Measurements from ENCODE around the gene GEMIN5. TPM values are rescaled to one million over a fixed set of nuclear protein-coding genes. Genes with fewer than 3 reads are reported as not detected.

The GEMIN5 gene
- total RNA-seq, 1 donor from 2014 or later: 35.3 TPM

DNA sequence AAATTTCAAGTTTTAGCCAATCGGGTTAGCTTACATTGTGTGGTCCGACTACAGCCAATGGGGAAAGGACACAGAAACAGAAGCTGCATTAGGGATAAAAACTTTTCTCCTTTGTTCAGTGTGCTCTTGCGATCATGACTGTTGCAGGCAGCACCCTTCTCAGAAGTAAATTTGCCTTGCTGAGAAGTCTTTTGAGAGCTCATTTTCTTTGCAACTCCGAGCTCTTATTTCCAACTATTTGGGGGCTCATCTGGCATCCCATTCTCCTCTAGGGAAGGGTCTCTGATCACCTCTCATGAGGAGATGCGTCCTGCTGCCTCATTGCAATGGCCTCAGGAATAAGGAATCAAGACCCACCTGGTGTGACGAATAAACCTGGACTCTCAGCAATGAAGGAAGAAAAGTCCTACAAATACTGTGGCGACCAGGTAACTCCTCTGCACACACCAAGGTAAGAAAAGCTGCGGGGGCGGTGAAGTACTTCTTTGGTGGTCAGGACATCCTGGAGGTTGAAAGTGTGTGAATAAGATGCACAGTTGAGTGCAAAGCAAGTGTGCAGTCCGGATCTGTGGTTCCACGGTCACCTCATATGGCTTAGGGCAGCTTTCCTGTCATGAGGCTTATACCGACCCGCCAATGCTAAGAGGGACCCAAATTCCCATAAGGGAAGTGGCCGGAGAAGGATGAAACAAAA is 59.2 kb downstream of the GEMIN5 start:
- Mint-ChIP-seq H3K4me3 (no peak overlapping the region), H3K4me1 (no peaks in the 10 kb centered on the region), H3K27ac (ENCODE audit: unreplicated experiment) (no peak overlapping the region), H3K36me3 (ENCODE audit: low read depth) (peaks cover 64% of the 10 kb centered on the region), H3K9me3 (peaks cover 8% of the 10 kb centered on the region), H3K27me3 (ENCODE audit: low read depth) (no peaks in the 10 kb centered on the region)
- TF ChIP-seq, protein P1, sequence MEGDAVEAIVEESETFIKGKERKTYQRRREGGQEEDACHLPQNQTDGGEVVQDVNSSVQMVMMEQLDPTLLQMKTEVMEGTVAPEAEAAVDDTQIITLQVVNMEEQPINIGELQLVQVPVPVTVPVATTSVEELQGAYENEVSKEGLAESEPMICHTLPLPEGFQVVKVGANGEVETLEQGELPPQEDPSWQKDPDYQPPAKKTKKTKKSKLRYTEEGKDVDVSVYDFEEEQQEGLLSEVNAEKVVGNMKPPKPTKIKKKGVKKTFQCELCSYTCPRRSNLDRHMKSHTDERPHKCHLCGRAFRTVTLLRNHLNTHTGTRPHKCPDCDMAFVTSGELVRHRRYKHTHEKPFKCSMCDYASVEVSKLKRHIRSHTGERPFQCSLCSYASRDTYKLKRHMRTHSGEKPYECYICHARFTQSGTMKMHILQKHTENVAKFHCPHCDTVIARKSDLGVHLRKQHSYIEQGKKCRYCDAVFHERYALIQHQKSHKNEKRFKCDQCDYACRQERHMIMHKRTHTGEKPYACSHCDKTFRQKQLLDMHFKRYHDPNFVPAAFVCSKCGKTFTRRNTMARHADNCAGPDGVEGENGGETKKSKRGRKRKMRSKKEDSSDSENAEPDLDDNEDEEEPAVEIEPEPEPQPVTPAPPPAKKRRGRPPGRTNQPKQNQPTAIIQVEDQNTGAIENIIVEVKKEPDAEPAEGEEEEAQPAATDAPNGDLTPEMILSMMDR (conservative IDR thresholded peaks at IDR 0.05): no peak
- DNase-seq (ENCODE audit: low read depth, low spot score): no peak

DNA sequence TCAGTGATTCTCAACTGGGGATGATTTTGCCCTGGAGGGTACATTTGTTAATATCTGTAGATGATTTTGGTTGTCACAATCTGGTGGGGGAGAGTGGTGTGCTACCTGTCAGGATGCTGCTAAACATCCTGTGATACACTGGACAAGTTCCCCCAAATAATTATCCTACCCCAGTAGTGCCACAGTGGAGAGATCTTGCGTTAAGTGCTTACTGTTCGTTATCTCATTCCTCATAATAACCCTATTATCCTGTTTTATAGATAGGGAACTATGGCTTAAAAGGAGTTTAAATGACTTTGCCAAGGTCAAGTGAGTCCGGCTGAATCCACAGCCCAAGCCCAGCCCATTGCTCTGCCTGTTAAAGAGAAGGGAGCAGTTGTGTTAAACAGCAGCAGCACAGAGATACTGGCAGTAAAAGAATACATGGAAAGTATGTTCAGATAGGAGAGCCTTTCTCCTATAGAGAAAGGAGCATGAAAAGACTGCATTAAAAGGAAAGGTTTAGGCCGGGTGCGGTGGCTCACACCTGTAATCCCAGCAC is 64.2 kb downstream of the GEMIN5 start:
- no peaks in the 10 kb centered on the region for H3K27me3 Mint-ChIP-seq (ENCODE audit: low read depth)
- TF ChIP-seq, protein P1 (conservative IDR thresholded peaks at IDR 0.05): no peak

DNA sequence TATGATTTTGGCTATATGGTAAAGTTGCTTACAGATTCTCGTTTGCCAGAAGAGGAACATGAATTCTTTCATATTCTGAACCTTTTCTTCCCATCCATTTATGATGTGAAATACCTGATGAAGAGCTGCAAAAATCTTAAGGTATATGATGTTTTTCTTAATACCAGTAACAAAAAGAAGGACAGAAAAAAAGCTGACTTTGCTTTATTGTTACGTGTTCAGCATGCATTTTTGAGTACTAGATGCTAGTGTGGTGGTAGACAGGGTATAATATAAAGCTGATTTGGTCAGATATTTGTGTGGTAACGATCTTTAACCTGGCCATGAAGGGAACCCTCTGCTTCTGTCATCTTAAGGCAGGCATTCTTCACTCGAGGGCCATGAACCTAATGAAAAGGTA is 66.3 kb downstream of the GEMIN5 start:
- H3K4me3 Mint-ChIP-seq: no peak overlapping the region
- TF ChIP-seq, protein P1 (conservative IDR thresholded peaks at IDR 0.05): no peak
- no peaks in the 10 kb centered on the region for H3K27me3 Mint-ChIP-seq (ENCODE audit: low read depth)
- no peaks in the 10 kb centered on the region for H3K4me1 Mint-ChIP-seq
- peaks cover 30% of the 10 kb centered on the region for H3K36me3 Mint-ChIP-seq (ENCODE audit: low read depth)
- no peak overlapping the region for H3K27ac Mint-ChIP-seq (ENCODE audit: unreplicated experiment)
- H3K9me3 Mint-ChIP-seq: no peaks in the 10 kb centered on the region
- DNase-seq (ENCODE audit: low read depth, low spot score): no peak

More for the DNA sequence above, 64.2 kb downstream of the GEMIN5 start:
- Mint-ChIP-seq H3K27ac (ENCODE audit: unreplicated experiment) (peak overlapping the region; percentile 70), H3K4me3 (no peak overlapping the region), H3K36me3 (ENCODE audit: low read depth) (peaks cover 37% of the 10 kb centered on the region), H3K4me1 (no peaks in the 10 kb centered on the region), H3K9me3 (peaks cover under 1% of the 10 kb centered on the region)
- DNase-seq (ENCODE audit: low read depth, low spot score): no peak

DNA sequence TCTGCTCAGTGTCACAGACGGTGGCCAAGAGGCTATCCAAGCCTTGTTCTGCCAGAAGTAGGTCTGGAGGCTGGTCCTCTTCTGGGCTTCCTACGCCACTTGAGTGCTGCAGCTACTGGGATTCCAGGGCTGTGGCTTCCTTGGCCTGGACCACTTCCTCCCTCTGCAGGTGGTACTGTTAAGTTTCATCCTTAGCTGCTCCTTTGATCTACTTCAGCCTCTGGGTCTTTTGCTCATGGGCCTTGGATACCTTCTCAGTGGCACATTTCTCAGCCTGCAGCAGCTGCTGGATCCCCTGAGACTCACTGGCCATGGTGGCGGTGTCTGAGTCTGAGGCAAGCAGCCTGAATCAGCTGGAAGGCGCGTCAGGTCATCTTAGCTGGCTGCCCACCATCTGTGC is 69.3 kb downstream of the GEMIN5 start:
- TF ChIP-seq, protein P1 (conservative IDR thresholded peaks at IDR 0.05): no peak
- Mint-ChIP-seq H3K9me3 (no peaks in the 10 kb centered on the region), H3K36me3 (ENCODE audit: low read depth) (peaks cover 16% of the 10 kb centered on the region), H3K27ac (ENCODE audit: unreplicated experiment) (no peak overlapping the region), H3K27me3 (ENCODE audit: low read depth) (no peaks in the 10 kb centered on the region), H3K4me3 (no peak overlapping the region), H3K4me1 (no peaks in the 10 kb centered on the region)
- no peak for DNase-seq (ENCODE audit: low read depth, low spot score)

- no peak overlapping the region for H3K27ac Mint-ChIP-seq (ENCODE audit: unreplicated experiment)
- no peaks in the 10 kb centered on the region for H3K27me3 Mint-ChIP-seq (ENCODE audit: low read depth)
- H3K4me1 Mint-ChIP-seq: no peaks in the 10 kb centered on the region
- H3K9me3 Mint-ChIP-seq: no peaks in the 10 kb centered on the region
- TF ChIP-seq, protein P1 (conservative IDR thresholded peaks at IDR 0.05): no peak
- no peak overlapping the region for H3K4me3 Mint-ChIP-seq
- peaks cover 21% of the 10 kb centered on the region for H3K36me3 Mint-ChIP-seq (ENCODE audit: low read depth)
- no peak for DNase-seq (ENCODE audit: low read depth, low spot score)
Observed at GRCh38 chr5:154866841-154867240, 71.2 kb downstream of the GEMIN5 start.
